ENCODE data around the gene MOB1B. TPM values are rescaled to one million over a fixed set of nuclear protein-coding genes. Genes with fewer than 3 reads are reported as not detected.
"Not testable (repeated sequence)": the region's sequence is repeated elsewhere in the genome, so short reads cannot be mapped to it uniquely, and the experiment has no call there.

The MOB1B gene
- total RNA-seq, 1 donor from 2014 or later = 30.6 TPM

- H3K27me3 ChIP-seq = no peaks in the 10 kb centered on the region
- DNase-seq (ENCODE audit: low spot score) = no peak
- H3K4me2 ChIP-seq = peak overlapping the region; percentile 85
- peak overlapping the region; percentile 85 for H3K4me3 ChIP-seq
- H3K9me3 Mint-ChIP-seq = peaks cover 33% of the 10 kb centered on the region
- H2AFZ ChIP-seq (replicated peaks) = no peak overlapping the region
- peaks cover 59% of the 10 kb centered on the region for H3K79me2 ChIP-seq (ENCODE audit: low read depth)
- peaks cover 6% of the 10 kb centered on the region for H3K4me1 ChIP-seq
- H3K27me3 Mint-ChIP-seq (ENCODE audit: insufficient read depth, low read depth) = no peaks in the 10 kb centered on the region
- peaks cover 29% of the 10 kb centered on the region for H3F3A ChIP-seq (ENCODE audit: low read depth)
- H4K20me1 ChIP-seq (ENCODE audit: low read depth) = peaks cover 4% of the 10 kb centered on the region
- TF ChIP-seq EZH2 (IDR thresholded peaks at IDR 0.05) = no peak
- no peak for TF ChIP-seq CTCF (IDR thresholded peaks at IDR 0.05)
- H3K36me3 Mint-ChIP-seq = peaks cover 52% of the 10 kb centered on the region
- H3K4me3 Mint-ChIP-seq = peak overlapping the region; percentile 91
- peak overlapping the region; percentile 80 for H3K27ac Mint-ChIP-seq
- no peak overlapping the region for H3K9ac ChIP-seq
- H3K27ac ChIP-seq = no peak overlapping the region
- no peaks in the 10 kb centered on the region for H3K9me3 ChIP-seq (ENCODE audit: low read depth)
- peaks cover 20% of the 10 kb centered on the region for H3K4me1 Mint-ChIP-seq
- peaks cover 17% of the 10 kb centered on the region for H3K36me3 ChIP-seq
Observed at GRCh38 chr4:70994387-70995099, 92.4 kb downstream of the MOB1B start.

GRCh38 chr4:70996018-70996360 is 93.8 kb downstream of the MOB1B start:
- H3F3A ChIP-seq (ENCODE audit: low read depth) = peaks cover 29% of the 10 kb centered on the region
- H3K9me3 ChIP-seq (ENCODE audit: low read depth) = no peaks in the 10 kb centered on the region
- Mint-ChIP-seq H3K27ac (no peak overlapping the region), H3K4me1 (peaks cover 20% of the 10 kb centered on the region), H3K9me3 (peaks cover 48% of the 10 kb centered on the region), H3K36me3 (peaks cover 66% of the 10 kb centered on the region), H3K4me3 (peak overlapping the region; percentile 58), H3K27me3 (ENCODE audit: insufficient read depth, low read depth) (no peaks in the 10 kb centered on the region)
- peak overlapping the region; percentile 85 for H3K4me3 ChIP-seq
- no peak overlapping the region for H3K27ac ChIP-seq
- peaks cover 74% of the 10 kb centered on the region for H3K79me2 ChIP-seq (ENCODE audit: low read depth)
- peaks cover 28% of the 10 kb centered on the region for H3K36me3 ChIP-seq
- no peak for DNase-seq (ENCODE audit: low spot score)
- peak overlapping the region; percentile 30 for H3K9ac ChIP-seq
- H3K4me1 ChIP-seq = peaks cover 6% of the 10 kb centered on the region
- H3K27me3 ChIP-seq = no peaks in the 10 kb centered on the region
- peaks cover 4% of the 10 kb centered on the region for H4K20me1 ChIP-seq (ENCODE audit: low read depth)
- peak overlapping the region; percentile 85 for H3K4me2 ChIP-seq
- no peak for TF ChIP-seq EZH2phosphoT487 (IDR thresholded peaks at IDR 0.05)
- TF ChIP-seq EZH2 (IDR thresholded peaks at IDR 0.05) = no peak
- no peak overlapping the region for H2AFZ ChIP-seq (replicated peaks)

- H4K20me1 ChIP-seq (ENCODE audit: low read depth) = peaks cover 4% of the 10 kb centered on the region
- H3K4me1 Mint-ChIP-seq = peaks cover 20% of the 10 kb centered on the region
- H3K27me3 ChIP-seq = no peaks in the 10 kb centered on the region
- H3K4me3 Mint-ChIP-seq = no peak overlapping the region
- peaks cover 39% of the 10 kb centered on the region for H3K36me3 ChIP-seq
- peak overlapping the region; percentile 85 for H3K4me2 ChIP-seq
- peaks cover 58% of the 10 kb centered on the region for H3K9me3 Mint-ChIP-seq
- no peak overlapping the region for H3K27ac Mint-ChIP-seq
- H3K27me3 Mint-ChIP-seq (ENCODE audit: insufficient read depth, low read depth) = no peaks in the 10 kb centered on the region
- peaks cover 84% of the 10 kb centered on the region for H3K79me2 ChIP-seq (ENCODE audit: low read depth)
- TF ChIP-seq EZH2phosphoT487 (IDR thresholded peaks at IDR 0.05) (no peak), EZH2 (IDR thresholded peaks at IDR 0.05) (no peak), CTCF (IDR thresholded peaks at IDR 0.05) (no peak)
- H3K4me1 ChIP-seq = peaks cover 6% of the 10 kb centered on the region
- peak overlapping the region; percentile 85 for H3K4me3 ChIP-seq
- peaks cover 2% of the 10 kb centered on the region for H3K9me3 ChIP-seq (ENCODE audit: low read depth)
- no peak overlapping the region for H2AFZ ChIP-seq (replicated peaks)
- no peak for DNase-seq (ENCODE audit: low spot score)
- no peak overlapping the region for H3K9ac ChIP-seq
- H3F3A ChIP-seq (ENCODE audit: low read depth) = peaks cover 20% of the 10 kb centered on the region
- H3K27ac ChIP-seq = no peak overlapping the region
- peaks cover 77% of the 10 kb centered on the region for H3K36me3 Mint-ChIP-seq
Observed at GRCh38 chr4:70997036-70997435, 94.9 kb downstream of the MOB1B start.

GRCh38 chr4:70997546-70997945 is 95.4 kb downstream of the MOB1B start:
- no peaks in the 10 kb centered on the region for H3K27me3 Mint-ChIP-seq (ENCODE audit: insufficient read depth, low read depth)
- H3K4me1 Mint-ChIP-seq = peaks cover 19% of the 10 kb centered on the region
- no peak for DNase-seq (ENCODE audit: low spot score)
- Histone ChIP-seq H3K4me2 (no peak overlapping the region), H3K4me3 (no peak overlapping the region), H3K27me3 (no peaks in the 10 kb centered on the region), H3K36me3 (peaks cover 39% of the 10 kb centered on the region), H3K4me1 (peaks cover 6% of the 10 kb centered on the region), H3K27ac (no peak overlapping the region), H2AFZ (replicated peaks) (no peak overlapping the region), H3K9ac (no peak overlapping the region), H3K9me3 (ENCODE audit: low read depth) (peaks cover 2% of the 10 kb centered on the region), H3F3A (ENCODE audit: low read depth) (peaks cover 15% of the 10 kb centered on the region), H3K79me2 (ENCODE audit: low read depth) (peaks cover 89% of the 10 kb centered on the region), H4K20me1 (ENCODE audit: low read depth) (peaks cover 4% of the 10 kb centered on the region)
- H3K27ac Mint-ChIP-seq = no peak overlapping the region
- TF ChIP-seq CTCF (IDR thresholded peaks at IDR 0.05) (no peak), EZH2phosphoT487 (IDR thresholded peaks at IDR 0.05) (no peak)
- no peak overlapping the region for H3K4me3 Mint-ChIP-seq
- peaks cover 63% of the 10 kb centered on the region for H3K9me3 Mint-ChIP-seq
- peaks cover 82% of the 10 kb centered on the region for H3K36me3 Mint-ChIP-seq

- not testable (repeated sequence) for H3K27ac Mint-ChIP-seq; H3K4me3 ChIP-seq; H2AFZ ChIP-seq (replicated peaks); H3K4me3 Mint-ChIP-seq; DNase-seq (ENCODE audit: low spot score); H3K9me3 ChIP-seq (ENCODE audit: low read depth); H3K4me2 ChIP-seq; H3K9ac ChIP-seq; H3K27me3 Mint-ChIP-seq (ENCODE audit: insufficient read depth, low read depth); H3K27me3 ChIP-seq; H3K27ac ChIP-seq
- H3K9me3 Mint-ChIP-seq = peaks cover 65% of the 10 kb centered on the region
- H3K4me1 Mint-ChIP-seq = peaks cover 13% of the 10 kb centered on the region
- H3K36me3 Mint-ChIP-seq = peaks cover 89% of the 10 kb centered on the region
- Histone ChIP-seq H3F3A (ENCODE audit: low read depth) (peaks cover 14% of the 10 kb centered on the region), H3K79me2 (ENCODE audit: low read depth) (peaks cover 100% of the 10 kb centered on the region), H3K4me1 (peaks cover 21% of the 10 kb centered on the region), H4K20me1 (ENCODE audit: low read depth) (peaks cover 15% of the 10 kb centered on the region), H3K36me3 (peaks cover 39% of the 10 kb centered on the region)
Observed at GRCh38 chr4:70999639-71000038, 97.5 kb downstream of the MOB1B start.
